GM12873 (cell line): ENCODE data around the gene BAIAP2.

Experiments used
- TF ChIP-seq, protein P1 (sequence below): IDR thresholded peaks from 2 replicates; pipeline ENCODE4 v1.5.1; 2012; ENCODE audit warnings: low read depth, mild to moderate bottlenecking, moderate library complexity, low read length, control low read depth; ENCODE audit not compliant: insufficient read depth; ENCODE audit errors: missing control alignments

The BAIAP2 gene

DNA sequence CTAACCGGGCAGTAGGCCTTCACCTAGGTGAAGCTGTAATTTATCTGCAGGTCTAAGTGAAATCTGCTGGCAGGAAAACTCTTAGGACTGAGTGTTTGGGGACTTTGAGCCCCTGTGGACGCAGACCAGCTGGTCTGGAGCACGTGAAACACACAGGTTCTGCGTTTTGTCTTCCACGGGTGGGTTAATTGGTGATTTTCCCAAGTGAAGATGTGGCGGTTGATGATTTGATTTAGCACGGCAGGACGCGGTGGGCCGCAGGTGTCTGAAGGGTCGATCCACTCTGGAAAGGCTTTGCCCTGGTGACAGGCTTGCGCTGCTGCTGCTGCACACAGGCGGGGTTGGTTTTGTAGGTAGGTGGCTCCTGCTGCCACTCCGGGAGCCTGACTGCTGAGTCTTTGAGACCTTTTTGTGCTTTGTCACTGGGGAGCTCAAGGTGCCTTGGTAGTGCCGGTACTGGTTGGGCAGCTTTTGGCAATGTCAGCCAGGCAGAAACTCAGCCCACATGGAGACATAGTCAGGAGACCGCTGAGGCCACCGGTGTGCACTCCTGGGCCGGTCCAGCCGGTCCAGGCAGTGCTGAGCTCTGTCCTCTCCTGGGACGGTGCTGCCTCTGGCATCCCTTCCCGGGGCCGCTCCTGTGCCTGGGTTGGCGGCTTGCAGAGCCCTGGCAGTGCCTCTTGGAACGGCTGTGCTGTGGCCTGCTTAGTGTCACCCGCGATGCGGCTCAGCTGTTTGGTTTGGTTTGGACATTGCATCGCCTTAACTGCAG is 2.3 kb downstream of the BAIAP2 start:
- TF ChIP-seq, protein P1, sequence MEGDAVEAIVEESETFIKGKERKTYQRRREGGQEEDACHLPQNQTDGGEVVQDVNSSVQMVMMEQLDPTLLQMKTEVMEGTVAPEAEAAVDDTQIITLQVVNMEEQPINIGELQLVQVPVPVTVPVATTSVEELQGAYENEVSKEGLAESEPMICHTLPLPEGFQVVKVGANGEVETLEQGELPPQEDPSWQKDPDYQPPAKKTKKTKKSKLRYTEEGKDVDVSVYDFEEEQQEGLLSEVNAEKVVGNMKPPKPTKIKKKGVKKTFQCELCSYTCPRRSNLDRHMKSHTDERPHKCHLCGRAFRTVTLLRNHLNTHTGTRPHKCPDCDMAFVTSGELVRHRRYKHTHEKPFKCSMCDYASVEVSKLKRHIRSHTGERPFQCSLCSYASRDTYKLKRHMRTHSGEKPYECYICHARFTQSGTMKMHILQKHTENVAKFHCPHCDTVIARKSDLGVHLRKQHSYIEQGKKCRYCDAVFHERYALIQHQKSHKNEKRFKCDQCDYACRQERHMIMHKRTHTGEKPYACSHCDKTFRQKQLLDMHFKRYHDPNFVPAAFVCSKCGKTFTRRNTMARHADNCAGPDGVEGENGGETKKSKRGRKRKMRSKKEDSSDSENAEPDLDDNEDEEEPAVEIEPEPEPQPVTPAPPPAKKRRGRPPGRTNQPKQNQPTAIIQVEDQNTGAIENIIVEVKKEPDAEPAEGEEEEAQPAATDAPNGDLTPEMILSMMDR: no peak

DNA sequence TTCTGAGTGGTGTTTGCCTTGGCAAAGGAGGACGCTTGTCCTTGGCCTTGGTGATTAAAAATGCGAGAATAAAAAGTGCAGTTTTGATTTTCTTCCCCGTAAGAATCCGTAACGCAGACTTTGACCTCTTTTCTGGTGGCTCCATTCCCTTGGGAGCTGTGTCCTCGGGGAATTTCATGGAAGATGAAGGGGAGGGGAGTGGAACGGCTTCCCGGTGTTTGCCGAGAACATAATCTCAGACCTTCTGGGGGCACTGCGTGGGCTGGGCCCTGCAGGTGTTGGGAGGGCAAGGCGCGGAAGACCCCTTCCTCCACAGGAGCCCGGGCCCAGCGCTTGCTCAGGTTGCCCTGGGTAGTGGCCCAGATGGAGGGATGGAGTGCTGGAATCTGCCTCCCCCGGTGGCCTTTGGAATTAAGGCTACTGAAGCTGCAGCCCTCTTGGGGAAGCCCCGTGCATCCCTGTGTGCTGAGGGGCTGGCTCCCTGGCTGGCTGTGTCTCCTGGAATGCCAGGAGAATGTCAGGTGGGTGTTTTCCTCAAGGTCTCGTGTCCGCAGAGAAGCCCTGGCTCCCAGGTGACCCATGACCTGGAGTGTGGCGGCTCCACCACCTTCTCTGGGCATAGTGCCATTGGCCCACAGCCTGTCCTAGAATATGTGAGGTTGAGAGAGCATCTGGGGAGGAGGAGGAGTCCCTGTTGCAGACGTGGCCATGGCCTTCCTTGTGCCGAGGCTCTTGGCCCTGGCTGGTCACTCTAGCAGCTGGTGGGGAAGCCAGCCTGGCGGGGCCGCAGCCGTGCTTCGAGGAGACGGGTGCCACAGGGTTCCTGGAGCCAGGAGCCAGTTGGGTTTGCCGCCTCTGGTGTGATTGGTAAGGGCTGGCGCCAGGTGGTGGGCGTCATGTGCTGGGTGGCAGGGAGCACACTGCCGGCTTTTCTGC is 3.1 kb downstream of the BAIAP2 start:
- TF ChIP-seq, protein P1: no peak

DNA sequence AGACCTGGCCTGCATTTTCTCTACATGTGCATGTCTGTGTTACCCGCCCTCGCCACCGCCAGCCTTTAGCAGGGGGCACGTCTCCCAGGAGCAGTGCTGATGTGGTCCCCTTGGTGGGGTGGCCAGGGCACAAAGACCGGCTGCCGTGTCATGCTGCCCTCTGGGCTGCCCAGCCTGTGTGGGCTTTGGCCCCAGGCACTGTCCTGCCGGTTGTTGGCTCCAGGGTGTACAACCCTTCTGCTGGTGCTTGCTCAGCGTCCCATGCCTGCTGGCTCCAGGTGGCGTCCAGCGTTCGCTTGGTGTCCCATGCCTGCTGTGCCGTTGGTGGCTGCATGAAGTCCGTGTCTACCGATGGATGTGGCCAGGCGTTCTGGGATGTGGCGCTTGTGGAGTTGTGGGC is 4.1 kb downstream of the BAIAP2 start:
- TF ChIP-seq, protein P1: no peak

DNA sequence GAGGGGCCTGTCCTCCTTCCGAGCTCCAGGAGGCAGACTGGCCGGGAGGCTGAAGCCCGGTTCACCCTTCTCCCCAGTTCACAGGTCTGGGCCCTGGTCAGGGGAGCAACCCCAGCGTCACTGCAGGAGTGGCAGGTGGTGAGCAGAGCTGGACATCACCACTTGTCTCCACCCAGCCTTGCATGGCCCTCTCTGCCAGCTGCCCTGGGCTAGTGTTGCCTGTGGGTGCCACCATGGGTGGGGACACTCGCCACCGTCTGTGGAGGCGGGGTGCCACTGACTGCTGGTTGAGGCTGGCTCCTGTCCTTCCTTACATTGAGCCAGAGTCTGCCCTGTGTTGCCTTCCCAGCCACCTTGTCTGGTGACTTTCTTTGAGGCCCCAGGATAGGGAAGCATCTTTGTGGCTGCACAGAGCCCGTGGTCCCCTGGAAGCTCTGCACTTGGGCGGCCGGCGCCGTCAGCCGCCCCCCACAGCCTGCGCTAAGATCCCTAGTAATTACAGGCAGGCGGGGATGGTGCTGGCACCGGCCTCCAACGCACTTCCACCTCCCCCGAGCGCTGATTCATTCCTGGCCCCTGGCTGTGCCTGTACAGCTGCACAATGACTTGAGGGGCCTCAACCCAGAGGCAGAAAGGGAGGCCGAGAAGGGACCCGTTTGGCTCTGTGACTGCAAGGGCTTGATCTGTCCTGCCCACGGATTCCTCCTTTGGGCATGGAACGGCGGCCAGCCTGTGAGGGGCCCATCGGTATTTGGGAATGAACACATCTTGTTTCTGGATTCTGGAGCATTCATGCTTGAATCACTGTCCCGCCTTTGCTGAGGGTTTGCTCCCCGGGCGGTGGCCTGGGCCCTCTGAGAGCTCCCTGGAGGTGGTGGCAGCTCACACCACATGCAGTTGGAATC is 5.2 kb downstream of the BAIAP2 start:
- TF ChIP-seq, protein P1: no peak

DNA sequence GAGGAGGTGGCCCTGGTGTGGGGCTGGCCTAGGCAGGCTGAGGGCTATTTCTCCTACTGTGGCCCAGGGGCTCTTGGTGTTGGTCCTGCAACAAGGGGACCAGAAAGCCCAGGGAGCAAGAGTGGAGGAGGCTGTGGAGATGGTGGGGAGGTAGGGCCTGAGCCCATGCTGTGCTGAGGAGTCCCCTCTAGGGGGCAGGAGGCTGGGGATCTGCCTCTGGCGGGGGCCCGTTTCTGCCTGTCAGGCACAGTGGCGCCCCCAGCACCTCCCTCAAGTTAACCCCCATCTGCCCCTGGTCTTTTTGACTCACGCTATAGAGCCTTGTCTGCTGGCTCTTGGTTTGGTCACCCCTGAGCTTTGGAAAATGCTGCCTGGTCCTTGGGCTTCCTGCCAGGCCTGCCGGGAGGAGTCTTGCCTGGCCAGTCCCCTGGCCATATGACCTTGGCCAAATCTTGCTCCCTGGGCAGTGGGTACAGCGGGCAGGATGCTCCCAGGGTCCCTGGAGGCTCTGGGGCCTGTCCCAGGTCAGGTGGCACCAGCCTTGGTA is 5.9 kb downstream of the BAIAP2 start:
- TF ChIP-seq, protein P1: peak; percentile 67

DNA sequence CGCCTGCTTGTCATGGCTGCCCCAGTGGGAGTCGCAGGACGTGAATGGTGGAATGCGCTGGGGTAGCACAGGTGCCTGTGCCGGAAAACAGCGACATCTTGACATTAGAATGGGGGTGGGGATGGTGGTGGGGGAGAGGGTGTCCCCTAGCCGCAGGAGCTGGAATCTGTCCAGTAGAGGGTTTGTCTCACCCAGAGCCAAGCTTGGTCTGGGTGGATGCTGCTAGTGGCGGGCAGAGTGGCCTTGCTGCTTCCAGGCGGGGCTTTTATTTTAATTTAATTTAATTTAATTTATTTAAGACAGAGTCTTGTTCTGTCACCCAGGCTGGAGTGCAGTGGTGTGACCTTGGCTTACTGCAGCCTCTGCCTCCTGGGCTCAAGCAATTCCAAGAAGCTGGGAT is 7.7 kb downstream of the BAIAP2 start:
- TF ChIP-seq, protein P1: no peak
